ENCODE data around the gene MAL. TPM values are rescaled to one million over a fixed set of nuclear protein-coding genes. Genes with fewer than 3 reads are reported as not detected.
A peak's percentile ranks its signal among the peaks of the same experiment; 100 is the strongest.

The MAL gene
- total RNA-seq, 1 donor from 2014 or later: 9.6 TPM

DNA sequence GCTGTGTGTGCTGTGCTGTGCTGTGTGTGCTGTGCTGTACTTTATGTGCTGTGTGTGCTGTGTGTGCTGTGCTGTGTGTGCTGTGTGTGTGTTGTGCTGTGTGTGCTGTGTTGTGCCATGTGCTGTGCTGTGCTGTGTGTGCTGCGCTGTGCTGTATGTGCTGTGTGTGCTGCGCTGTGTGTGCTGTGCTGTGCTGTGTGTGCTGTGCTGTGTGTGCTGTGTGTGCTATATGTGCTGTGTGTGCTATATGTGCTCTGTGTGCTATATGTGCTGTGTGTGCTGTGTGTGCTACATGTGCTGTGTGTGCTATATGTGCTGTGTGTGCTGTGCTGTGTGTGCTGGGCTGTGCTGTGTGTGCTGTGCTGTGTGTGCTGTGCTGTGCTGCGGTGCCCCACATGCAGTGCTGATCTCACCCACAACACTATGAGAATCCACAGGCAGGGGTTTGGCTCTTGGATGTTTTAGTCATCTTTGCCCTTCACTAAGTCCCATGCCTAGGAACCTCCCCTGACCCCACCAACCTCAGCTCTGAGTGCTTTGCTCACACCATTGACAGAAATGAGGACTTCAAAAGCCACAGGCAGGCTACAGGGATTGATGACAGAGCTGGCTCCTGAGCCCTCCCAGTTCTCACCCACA lies 30.5 kb upstream of the MAL start:
- Histone ChIP-seq H3K4me3 (ENCODE audit: low read depth, low read length) (no peak overlapping the region), H3K36me3 (ENCODE audit: control insufficient read depth, insufficient read depth, low read length) (no peaks in the 10 kb centered on the region), H3K27me3 (ENCODE audit: control insufficient read depth, insufficient read depth, low read length) (peaks cover 19% of the 10 kb centered on the region)
- TF ChIP-seq, protein P1, sequence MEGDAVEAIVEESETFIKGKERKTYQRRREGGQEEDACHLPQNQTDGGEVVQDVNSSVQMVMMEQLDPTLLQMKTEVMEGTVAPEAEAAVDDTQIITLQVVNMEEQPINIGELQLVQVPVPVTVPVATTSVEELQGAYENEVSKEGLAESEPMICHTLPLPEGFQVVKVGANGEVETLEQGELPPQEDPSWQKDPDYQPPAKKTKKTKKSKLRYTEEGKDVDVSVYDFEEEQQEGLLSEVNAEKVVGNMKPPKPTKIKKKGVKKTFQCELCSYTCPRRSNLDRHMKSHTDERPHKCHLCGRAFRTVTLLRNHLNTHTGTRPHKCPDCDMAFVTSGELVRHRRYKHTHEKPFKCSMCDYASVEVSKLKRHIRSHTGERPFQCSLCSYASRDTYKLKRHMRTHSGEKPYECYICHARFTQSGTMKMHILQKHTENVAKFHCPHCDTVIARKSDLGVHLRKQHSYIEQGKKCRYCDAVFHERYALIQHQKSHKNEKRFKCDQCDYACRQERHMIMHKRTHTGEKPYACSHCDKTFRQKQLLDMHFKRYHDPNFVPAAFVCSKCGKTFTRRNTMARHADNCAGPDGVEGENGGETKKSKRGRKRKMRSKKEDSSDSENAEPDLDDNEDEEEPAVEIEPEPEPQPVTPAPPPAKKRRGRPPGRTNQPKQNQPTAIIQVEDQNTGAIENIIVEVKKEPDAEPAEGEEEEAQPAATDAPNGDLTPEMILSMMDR (IDR thresholded peaks at IDR 0.05; ENCODE audit: insufficient read depth, low read length, poor library complexity, severe bottlenecking): no peak
- no peak for DNase-seq (ENCODE audit: low read depth)

DNA sequence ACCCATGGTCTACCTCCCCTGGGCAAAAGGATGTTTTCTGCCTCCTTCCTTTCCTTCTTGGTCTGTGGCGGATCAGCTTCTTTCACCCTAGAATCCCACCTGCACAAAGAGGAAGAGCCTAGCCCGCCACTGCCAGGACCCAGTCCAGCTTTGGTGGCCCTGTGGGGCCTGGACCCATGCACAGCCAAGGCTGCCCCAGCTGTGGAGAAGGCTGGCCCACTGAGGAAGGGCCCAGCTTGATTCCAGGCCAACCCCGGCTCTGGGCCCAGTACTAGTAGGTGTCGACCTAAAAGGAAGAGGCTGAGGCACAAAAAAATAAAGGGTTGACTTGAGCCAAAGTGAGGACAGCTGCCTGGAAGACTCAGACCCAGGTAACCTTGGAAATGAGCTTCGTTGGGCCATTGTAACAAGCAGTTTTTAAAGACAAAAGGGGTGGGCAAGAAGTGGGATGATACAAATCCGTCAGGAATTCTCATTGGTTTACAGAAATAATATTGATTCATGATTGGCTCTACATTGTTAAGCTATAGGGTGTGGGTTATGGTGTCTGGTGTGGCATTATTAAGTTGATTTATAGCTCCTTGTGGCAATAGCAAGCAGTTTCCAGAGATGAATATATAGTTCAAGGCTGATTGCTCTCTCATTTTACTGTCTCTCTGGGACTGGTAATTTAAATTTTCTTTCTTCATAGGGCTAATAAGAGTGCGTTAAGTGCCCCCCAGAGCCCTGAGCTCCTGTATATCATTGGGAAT lies 29.8 kb upstream of the MAL start:
- no peak for DNase-seq (ENCODE audit: low read depth)
- TF ChIP-seq, protein P1 (IDR thresholded peaks at IDR 0.05; ENCODE audit: insufficient read depth, low read length, poor library complexity, severe bottlenecking): no peak
- peaks cover 19% of the 10 kb centered on the region for H3K27me3 ChIP-seq (ENCODE audit: control insufficient read depth, insufficient read depth, low read length)
- no peak overlapping the region for H3K4me3 ChIP-seq (ENCODE audit: low read depth, low read length)
- H3K36me3 ChIP-seq (ENCODE audit: control insufficient read depth, insufficient read depth, low read length): no peaks in the 10 kb centered on the region

DNA sequence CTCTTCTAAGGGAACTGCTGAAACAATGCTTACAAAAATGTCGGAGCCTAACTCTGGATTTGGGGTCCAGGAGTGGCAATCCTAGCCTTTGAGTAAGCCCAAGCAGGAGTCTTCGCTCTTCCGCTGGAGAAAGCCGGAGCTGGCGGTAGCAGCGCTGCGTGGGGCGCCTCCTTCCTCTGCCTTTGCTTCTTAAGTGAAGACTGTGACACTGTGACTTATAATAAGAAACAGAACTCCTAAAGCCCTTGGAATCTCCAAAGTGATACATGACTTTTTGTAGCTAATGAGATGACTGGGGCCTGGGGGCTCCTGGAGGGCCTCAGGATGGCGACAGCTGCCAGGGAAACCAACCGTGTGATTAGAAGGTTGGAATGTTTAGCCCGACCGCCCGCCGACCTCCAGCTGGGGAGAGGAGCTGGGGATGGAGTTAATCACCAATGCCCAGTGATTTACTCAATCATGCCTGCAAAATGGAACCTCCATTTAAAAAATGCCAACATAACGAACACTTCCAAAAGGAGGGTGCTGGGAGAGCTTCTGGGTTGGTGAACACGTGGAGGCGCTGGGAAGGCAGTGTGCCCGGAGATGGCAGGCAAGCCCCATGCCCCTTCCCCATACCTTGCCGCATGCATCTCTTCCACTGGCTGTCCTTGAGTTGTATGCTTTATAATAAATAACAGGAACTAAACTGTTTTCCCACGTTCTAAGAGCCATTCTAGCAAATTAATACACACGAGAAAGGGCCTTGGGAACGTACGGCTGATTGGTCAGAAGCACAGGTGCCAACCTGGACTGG lies 29.0 kb upstream of the MAL start:
- H3K4me3 ChIP-seq (ENCODE audit: low read depth, low read length): no peak overlapping the region
- TF ChIP-seq, protein P1 (IDR thresholded peaks at IDR 0.05; ENCODE audit: insufficient read depth, low read length, poor library complexity, severe bottlenecking): no peak
- peaks cover 19% of the 10 kb centered on the region for H3K27me3 ChIP-seq (ENCODE audit: control insufficient read depth, insufficient read depth, low read length)
- H3K36me3 ChIP-seq (ENCODE audit: control insufficient read depth, insufficient read depth, low read length): no peaks in the 10 kb centered on the region
- no peak for DNase-seq (ENCODE audit: low read depth)

DNA sequence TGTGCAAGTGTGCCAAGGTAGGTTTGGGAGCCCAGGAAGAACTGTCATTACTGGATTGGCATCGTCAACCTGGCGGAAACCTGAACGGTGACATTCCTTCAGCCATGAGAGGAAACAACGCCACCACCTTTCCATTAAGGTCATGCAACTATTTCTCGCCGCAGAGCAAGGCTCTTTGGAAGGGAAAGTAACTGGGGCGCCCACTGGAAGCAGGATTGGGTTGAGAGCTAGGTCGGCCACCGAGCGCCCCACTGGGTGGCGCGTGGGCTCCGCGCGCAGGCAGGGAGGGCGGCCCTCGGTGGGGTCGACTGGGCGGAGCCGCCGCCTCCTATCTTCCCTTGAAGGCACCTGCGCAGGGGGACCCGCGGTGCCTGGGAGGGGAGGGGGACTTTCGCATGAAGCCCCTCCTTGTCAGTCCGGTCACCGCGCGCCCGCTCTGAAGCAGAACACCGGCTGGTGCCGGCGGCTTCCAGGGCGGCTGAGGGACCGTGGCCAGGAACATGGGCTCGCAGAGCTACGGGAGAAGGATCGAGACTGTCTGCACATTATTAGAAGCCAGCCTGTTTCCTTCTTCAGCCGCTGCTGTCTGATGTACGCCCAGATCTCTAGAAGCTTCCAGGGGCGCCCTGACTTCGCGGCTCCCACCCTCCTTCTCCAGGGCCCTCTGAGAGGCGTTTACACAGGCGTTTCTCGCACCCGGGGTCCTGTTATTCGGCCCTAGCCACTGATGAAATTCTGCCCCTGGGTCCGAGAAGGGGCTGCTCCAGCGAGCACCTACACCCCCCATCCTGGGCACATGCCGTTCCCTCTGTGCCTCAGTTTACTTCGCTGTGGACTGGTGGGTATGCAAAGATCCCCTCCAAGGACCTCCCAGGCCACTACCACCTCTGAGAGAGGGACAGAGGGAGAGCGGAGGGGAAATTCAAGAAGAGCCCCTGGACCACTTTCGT lies 27.3 kb upstream of the MAL start:
- Histone ChIP-seq H3K36me3 (ENCODE audit: control insufficient read depth, insufficient read depth, low read length) (no peaks in the 10 kb centered on the region), H3K27me3 (ENCODE audit: control insufficient read depth, insufficient read depth, low read length) (peaks cover 19% of the 10 kb centered on the region), H3K4me3 (ENCODE audit: low read depth, low read length) (peak overlapping the region; percentile 8)
- DNase-seq (ENCODE audit: low read depth): no peak
- TF ChIP-seq, protein P1 (IDR thresholded peaks at IDR 0.05; ENCODE audit: insufficient read depth, low read length, poor library complexity, severe bottlenecking): no peak

DNA sequence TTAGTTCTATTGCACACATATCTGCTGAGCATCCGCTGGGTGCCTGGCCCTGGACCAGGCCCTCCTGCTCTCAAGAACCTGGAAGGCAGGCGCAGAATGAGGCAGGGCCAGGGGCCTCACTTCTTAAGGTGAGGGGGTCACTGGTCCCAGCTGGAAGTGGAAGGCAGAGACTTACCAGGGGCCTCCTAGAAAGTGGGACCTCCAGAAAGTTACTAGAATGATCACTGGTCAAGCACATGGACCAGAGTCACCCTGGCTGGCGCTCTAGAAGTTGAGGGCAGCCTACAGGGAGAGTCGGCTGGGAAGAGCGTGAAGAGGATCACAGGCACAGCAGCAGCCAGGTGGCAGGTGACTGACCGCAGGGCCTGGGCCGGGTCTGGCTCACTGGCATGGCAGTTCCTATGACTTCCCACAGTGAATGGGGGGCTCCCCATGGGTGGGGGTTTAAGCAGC lies 26.1 kb upstream of the MAL start:
- TF ChIP-seq, protein P1 (IDR thresholded peaks at IDR 0.05; ENCODE audit: insufficient read depth, low read length, poor library complexity, severe bottlenecking): no peak
- DNase-seq (ENCODE audit: low read depth): no peak
- no peak overlapping the region for H3K4me3 ChIP-seq (ENCODE audit: low read depth, low read length)
- peaks cover 15% of the 10 kb centered on the region for H3K27me3 ChIP-seq (ENCODE audit: control insufficient read depth, insufficient read depth, low read length)
- no peaks in the 10 kb centered on the region for H3K36me3 ChIP-seq (ENCODE audit: control insufficient read depth, insufficient read depth, low read length)

Measured in kidney epithelial cell (primary cell).